ENCODE results near the gene JMJD7.

GRCh38 chr15:41862515-41863116 lies 34.7 kb downstream of the JMJD7 start:
- no peak for TF ChIP-seq CTCF (conservative IDR thresholded peaks at IDR 0.05; ENCODE audit: low read length)
- no peak for TF ChIP-seq EZH2phosphoT487 (IDR thresholded peaks at IDR 0.05; ENCODE audit: borderline replicate concordance, low read depth, low read length)
